ENCODE measurements around the gene TFAP2E.
A peak's percentile ranks its signal among the peaks of the same experiment; 100 is the strongest.

TFAP2E gene

DNA sequence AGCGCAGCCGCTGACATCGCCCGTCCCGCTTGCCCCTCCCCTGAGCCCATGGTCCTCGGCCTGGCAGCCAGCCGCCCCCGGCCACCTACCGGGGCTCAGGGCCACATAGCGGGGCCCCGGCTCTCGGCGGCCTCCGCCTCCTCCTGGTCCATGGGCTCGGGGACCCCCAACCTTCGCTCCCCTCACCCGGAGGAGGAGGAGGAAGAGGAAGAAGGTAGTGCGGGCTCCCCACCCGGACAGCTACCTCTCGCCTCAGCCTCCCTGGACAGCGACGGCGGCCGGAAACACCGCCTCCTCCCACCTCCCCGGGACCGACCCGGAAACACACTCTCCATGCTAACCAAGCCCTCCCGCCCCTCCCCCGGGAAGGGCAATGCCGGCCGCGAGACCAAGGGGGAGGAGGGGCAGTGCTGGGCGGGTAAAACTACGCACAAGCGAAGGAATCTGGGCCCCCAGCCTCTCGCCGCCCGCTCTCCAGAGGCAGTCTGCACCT is 15.9 kb upstream of the TFAP2E start, which contains the start of gene KIAA0319L:
KIAA0319L (minus strand) TSS at position 286 of the 493 bp plus-strand sequence. CDS start 2,912 bp downstream, outside the sequence.
- peak; percentile 75 to 90 (median 85) for DNase-seq

DNA sequence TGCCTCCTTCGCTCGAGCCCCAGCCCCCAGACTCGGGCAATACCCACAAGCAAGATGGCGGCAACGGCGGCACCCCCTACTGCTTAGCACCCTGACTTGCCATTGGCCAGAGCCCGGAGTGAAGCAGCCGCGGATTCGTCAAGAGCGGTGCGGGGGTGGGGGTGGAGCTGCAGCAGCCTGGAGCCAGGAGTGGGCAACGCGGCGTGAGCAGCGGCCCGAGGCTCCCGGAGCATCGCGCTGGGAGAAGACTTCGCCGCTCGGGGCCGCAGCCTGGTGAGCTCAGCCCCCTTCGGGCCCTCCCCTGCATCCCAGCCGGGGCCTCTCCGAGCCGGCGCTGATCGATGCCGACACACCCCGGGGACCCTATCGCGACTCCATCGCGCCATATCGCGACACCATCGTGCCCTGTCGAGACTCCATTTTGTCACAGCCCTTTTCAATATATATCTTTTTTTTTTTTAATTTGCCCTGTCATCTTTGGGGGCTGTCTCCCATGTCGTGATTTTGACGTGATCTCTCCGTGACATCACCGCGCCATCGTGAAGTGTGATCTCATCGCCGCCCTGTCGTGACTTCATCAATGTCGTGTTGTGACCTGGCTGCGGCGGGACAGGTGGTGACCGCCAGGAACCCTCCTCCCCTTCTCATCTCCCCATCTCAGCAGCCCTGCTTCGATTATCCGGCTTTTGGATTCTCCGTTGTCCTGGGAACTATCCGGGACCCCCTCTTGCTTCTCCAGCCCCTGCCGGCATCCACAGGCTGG is 15.3 kb upstream of the TFAP2E start, which contains the start of gene NCDN:
NCDN (plus strand) TSS at position 189 of the 763 bp plus-strand sequence; CDS start at position 581, 392 bp downstream.
- peak; percentile 97 to 98 (median 98) for DNase-seq

DNA sequence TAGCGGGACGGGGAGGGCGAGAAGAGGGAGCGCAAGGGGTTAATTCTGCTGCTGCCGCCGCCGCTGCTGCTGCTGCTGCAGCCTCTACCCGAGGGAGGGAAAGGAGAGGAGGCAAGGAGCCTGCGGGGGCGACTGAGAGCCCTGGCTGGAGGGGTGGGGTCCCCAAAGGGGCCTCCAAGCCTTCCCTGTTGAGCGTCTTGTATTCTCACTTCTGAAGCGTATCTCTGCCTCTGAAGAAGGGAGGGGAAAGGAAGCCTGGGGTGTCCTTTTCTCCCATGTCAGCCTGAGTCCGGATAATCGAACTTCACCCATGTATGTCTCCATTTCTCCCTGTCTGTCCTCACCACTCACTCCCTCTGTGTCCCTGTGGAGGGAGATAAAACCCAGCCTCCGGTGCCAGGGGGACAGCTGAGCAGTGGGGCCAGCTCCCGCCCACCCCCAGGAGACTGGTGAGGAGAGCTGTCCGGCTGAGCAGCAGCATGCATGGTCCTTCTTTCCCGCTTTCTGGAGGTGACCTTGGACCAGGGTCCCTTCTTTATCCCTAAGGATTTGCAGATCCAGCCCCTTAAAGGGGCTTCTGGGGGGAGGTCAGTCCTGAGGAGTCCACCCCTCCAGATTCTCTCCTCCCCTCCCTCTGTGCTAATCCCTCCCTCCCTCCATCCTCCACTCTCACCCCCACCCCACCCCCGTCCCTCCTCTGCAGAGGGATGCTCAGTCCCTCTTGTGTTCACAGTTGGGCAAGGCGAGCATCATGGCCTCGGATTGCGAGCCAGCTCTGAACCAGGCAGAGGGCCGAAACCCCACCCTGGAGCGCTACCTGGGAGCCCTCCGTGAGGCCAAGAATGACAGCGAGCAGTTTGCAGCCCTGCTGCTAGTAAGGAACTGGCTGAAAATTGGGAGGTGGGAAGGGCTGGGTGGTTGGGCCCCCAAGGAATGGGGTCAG is 14.5 kb upstream of the TFAP2E start:
- peak in 1 of 4 experiments; percentile 39 for DNase-seq

DNA sequence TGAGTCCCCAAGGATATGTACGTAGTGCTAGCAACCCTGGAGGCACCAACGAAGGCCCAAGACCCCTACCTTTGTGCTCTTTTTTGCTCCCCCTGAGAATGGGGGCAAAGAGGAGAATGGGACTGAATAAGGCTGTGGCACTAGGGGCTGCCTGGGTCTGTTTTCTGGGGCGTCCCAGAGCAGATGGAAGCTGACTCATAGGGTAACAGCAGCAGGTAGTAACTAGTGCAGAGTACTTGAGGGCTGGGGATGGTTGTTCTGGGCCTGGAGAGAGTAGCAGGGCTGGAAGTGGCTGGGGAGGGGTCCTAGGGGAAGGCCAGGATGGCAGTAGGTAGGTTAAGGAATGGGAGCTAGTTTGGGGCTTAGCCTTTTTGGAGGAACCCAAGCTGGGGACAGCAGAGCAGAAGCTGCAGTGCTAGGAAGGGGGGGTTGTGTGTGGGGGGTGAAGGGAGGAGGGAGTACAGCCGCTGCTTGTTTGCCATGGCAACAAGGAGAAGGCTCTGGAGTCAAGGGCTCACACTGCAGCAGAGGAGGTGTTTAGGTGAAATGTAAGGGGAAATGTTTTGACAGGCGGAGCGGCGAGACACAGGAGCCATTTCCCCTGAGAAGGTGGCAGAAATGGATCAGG is 13.7 kb upstream of the TFAP2E start:
- DNase-seq, result no peak

DNA sequence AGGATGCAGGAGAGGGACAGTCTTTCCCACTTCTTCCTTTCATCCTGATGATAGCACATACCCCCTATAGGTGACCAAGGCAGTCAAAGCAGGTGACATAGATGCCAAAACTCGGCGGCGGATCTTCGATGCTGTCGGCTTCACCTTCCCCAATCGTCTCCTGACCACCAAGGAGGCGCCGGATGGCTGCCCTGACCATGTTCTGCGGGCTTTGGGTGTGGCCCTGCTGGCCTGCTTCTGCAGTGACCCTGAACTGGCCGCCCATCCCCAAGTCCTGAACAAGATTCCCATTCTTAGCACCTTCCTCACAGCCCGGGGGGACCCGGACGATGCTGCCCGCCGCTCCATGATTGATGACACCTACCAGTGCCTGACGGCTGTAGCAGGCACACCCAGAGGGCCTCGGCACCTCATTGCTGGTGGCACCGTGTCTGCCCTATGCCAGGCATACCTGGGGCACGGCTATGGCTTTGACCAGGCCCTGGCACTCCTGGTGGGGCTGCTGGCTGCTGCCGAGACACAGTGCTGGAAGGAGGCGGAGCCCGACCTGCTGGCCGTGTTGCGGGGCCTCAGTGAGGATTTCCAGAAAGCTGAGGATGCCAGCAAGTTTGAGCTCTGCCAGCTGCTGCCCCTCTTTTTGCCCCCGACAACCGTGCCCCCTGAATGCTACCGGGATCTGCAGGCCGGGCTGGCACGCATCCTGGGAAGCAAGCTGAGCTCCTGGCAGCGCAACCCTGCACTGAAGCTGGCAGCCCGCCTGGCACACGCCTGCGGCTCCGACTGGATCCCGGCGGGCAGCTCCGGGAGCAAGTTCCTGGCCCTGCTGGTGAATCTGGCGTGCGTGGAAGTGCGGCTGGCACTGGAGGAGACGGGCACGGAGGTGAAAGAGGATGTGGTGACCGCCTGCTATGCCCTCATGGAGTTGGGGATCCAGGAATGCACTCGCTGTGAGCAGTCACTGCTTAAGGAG is 12.6 kb upstream of the TFAP2E start:
- DNase-seq, result no peak

DNA sequence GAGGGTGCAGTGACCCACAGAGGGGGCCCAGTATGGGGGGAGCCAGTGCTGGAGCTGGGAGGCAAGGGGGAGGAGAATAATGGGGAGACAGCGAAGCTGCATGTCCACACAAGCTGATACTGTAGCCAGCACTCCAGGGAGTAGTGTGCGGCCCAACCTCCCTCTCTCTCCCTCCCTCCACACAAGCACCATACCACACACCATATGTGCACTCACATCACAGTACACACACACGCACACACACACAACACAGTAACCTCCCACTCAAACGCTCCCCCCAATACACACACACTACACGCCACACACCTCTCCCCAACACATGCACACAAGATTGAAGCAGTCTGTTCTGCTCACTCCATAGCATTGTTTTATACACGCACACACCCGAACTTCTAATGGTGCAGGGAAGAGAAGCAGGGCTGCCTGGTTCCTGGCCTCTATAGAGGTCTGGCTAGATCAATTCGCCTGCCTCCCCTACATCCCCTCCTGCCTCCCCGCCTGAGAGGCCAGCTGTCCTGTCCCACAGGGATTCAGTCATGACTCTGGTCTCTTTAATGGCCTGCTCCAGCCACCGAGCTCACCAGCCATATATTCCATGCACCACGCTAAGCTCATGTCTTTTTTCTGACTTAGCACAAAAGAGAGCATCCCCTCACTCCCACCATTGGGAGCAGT is 11.7 kb upstream of the TFAP2E start:
- DNase-seq, result no peak

DNA sequence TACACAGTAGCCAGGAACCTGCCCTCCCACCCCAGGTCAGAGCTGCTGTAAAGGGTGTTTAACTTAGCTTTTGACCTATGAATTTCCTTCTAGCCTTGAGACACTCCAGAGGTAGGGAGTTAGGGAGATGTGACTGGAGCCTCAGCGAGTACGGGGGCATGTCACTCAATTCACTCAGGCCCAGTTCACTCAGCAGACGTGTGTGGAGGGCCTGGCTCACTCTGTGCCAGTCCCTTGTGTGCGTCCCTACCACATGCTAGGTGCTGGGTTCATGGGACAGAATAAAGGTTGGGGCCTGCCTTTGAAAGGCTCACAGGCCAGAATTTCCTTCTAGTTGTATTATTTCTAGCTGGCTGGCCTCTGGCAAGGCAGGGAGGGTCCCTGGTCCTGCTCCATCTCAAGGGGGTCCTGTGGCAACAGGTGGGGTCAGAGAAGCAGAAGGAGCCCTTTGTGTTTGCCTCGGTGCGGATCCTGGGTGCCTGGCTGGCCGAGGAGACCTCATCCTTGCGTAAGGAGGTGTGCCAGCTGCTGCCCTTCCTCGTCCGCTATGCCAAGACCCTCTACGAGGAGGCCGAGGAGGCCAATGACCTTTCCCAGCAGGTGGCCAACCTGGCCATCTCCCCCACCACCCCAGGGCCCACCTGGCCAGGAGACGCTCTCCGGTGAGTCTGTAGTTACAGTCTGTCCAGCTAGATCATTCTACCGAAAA is 11.0 kb upstream of the TFAP2E start:
- DNase-seq, result no peak

DNA sequence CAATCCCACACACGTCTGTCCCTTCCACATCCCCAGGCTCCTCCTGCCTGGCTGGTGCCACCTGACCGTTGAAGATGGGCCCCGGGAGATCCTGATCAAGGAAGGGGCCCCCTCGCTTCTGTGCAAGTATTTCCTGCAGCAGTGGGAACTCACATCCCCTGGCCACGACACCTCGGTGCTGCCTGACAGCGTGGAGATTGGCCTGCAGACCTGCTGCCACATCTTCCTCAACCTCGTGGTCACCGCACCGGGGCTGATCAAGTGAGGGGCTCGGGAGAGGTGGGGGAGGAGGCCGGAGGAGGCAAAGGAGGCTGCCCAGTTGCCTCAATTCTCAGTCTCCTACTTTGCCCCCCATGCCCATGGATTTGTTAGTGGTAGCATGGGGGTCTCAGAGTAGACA is 9.9 kb upstream of the TFAP2E start:
- no peak for DNase-seq

DNA sequence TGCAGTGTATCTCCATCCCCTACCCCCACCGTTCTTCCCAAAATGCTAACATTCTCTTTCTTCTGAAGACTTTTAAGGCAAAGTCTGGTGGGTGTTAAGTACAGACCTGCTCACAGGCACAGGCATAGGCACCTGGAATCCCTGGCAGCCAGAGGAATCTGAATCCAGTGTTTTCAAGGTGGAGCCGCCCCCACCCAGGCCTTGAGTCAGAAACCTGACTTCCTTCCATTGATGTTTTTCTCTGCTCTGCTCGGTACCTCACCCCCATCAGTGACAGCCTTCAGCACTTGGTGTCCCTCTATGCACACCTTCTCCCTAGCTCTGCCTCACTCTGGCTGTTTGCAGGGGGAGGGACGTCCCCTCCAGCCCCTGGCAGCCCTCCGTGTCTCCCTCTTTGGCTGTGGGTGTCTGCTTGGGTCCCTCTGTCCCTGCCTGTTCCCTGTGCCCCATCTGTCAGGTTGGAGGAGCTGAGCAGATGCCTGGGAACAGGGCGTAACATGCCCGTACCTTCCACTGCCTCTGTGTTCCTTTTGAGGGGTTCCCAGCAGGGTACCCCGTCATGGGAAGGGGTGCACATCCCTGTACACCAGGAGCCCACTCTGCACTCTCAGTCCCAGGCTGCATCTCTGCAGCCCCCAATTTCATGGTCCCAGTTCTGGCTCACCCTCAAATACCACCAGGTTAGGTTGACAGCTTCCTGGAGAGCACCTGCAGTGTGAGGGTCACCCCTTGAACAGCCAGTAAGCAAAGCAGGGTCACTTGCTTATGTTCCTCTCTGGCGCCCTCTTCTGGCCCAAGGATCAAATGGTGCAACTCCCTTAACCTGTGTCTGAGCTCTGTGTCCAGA is 8.9 kb upstream of the TFAP2E start:
- peak; percentile 82 to 89 (median 83) for DNase-seq

DNA sequence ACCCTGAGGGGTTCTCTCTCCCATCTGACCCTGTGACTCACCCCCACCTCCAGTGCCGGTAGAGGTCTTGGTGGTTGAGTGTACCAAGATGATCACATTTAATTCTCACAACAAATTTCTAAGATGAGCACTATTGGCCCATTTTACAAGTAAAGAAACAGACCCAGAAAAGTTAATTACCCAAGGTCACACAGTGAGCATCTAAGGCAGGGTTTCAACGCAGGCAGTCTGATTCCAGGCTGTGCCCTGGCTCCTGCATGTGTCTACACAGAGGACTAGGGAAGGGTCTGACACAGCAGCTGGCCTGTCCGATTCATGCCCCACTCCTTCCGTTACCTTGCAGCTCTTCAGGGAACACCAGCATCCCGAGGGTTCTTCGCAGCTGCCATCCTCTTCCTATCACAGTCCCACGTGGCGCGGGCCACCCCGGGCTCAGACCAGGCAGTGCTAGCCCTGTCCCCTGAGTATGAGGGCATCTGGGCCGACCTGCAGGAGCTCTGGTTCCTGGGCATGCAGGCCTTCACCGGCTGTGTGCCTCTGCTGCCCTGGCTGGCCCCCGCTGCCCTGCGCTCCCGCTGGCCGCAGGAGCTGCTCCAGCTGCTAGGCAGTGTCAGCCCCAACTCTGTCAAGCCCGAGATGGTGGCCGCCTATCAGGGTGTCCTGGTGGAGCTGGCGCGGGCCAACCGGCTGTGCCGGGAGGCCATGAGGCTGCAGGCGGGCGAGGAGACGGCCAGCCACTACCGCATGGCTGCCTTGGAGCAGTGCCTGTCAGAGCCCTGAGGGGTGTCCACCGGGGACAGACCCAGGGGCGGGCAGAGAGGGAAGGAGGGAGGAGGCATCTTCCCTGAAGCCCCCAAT is 8.0 kb upstream of the TFAP2E start:
- no peak for DNase-seq

DNA sequence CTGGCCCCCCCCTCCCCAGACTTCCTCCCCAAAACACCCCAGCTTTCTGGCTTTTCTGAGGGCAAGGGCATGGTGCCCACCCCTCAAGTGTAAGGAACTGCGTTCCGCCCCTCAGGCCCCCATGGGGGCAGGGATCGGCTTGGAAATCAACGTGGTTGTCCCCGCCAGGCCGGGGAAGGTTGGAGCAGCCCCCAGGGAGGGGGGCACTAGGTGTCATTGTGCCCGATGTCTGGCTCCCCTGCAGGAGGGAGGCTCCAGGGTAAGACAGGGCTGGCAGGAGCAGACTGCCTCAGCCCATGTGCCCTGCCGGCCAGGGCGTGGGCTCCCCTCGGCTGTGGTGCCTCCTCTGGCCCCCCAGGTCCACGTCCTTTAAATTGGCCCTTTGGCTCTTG is 7.4 kb upstream of the TFAP2E start:
- DNase-seq, result no peak

DNA sequence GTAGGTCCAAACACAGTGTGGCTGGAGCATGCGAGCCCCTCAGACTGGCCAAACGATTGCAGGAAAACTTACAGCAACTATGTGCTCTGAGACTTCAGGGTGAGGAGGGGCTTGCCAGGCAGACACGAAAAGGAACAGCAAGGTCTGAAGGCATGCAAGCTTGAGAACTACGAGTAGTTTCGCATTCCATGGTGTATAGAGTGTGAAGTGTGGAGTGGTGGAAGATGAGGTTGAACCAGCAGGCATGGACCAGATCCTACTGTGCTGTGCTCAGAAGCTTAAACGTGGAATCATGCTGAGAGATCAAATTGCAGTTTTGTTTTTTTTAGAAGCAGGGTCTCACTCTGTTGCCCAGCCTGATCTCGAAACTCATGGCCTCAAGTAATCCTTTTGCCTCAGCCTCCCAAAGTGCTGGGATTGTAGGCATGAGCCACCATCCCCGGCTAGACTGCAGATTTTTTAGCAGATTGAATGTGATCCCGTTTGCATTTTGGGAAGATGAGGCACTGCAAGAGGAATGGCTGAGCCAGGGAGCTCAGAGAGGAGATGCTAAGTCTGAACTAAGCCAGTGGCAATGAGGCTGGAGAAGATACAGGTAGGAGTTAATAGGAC is 5.1 kb upstream of the TFAP2E start:
- DNase-seq, result no peak

DNA sequence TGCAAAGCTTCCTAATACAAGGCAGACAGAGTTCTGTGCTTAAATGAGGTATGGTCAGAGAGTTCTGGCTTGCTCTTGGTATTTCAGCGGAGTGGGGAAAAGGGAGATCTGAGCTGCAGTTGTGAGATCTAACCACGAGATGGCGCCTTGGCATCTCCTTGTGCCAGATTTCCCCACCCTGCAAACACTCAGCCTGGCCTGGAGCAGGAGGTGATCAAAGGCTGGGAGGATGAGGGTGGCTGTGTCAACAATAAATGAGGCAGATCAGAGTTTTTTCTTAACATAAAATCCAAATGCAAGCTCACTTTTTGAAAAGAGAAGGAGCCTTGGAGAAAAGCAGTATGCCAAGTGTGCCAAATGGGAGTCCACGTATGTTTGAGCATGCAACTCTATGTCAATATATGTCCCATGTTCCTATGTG is 4.1 kb upstream of the TFAP2E start:
- DNase-seq, result peak; percentile 70 to 79 (median 78)

DNA sequence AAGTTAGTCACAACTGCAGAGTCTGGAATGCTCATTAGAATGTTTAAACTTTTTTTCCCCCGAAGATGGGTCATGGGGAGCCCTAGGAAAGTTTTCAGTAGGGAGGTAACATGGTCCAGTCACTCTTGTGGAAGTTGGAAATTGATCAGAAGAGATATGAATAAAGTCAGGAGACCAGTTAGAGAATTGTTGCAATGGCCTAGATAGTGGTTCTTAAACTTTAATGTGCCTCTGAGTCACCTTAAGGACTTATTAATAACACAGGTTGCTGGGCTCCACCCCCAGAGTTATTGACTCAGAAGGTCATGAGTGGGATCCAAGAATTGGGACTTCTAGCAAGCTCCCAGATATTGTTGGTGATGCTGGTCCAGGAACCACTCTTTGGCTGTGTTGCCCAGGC is 3.2 kb upstream of the TFAP2E start:
- peak in 1 of 4 experiments; percentile 36 for DNase-seq

DNA sequence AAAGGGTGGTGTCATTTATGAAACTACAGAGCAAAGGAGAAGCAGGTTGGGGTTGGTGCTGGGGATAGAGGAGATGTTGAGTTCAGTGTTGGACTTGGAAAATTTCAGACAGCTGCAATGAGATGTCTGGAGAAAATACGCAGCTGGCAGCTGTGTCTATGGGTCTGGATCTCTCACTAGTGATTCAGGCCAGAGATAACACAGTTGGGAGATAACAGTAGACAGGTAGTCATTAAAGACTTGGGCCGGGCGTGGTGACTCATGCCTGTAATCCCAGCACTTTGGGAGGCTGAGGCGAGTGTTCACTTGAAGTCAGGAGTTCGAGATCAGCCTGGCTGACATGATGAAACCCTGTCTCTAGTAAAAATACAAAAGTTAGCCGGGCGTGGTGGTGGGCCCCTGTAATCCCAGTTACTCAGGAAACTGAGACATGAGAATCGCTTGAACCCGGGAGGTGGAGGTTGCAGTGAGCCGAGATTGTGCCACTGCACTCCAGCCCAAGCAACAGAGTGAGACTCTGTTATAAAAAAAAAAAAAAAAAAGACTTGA is 2.5 kb upstream of the TFAP2E start:
- no peak for DNase-seq

DNA sequence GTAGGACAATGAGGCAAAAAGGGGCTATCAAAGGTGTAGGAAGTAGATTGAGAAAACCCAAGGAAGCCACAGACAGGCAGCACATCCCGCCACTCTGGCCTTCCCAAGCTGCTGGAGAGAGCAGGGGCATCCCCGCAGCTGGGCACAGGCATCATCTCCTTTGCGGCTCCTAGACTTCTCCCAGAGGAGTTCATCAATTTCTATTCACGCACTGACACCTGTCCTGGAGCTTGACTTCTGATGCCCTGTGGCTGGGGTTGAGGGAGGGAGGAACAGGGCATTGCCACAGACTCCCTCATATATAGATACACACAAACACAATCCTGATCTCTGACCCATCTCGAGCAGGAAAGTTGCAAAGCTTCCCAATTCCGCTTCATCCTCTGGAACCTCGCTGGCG is 1.9 kb upstream of the TFAP2E start:
- DNase-seq, result no peak

DNA sequence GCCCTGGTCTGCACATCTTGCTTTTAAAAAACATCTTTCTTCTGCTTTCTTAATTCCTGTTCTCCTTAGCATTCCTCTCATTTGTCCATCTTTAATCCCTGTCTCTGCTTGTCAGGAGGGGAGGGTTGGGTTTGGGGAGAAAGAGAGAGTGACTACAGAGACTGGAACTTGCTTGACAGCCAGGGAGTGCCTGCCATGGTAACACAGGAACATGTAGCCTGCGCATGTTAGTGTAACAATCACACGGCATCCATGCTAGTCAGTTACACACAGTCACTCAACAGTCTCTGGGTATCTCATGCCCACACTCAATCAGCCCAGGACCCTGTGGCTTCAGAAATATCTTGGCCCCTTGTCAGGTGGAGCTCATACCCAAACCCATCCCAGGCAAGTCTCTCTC is 818 bp upstream of the TFAP2E start:
- DNase-seq, result no peak
